ENCODE results near the gene PPA1.

DNA sequence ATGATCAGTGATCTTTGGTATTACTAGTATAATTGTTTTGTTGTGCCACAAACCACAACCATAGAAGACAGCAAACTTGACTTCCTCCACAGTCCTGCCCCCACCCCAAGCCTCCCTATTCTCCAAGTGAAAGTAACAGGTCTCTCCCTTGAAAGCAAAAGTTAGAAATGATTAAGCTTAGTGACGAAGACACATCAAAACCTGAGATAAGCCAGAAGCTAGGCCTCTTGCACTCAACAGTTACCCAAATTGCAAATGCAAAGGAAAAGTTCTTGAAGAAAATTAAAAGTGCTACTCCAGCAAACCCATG, 70.4 kb downstream of the PPA1 start:
- TF ChIP-seq, protein P1, sequence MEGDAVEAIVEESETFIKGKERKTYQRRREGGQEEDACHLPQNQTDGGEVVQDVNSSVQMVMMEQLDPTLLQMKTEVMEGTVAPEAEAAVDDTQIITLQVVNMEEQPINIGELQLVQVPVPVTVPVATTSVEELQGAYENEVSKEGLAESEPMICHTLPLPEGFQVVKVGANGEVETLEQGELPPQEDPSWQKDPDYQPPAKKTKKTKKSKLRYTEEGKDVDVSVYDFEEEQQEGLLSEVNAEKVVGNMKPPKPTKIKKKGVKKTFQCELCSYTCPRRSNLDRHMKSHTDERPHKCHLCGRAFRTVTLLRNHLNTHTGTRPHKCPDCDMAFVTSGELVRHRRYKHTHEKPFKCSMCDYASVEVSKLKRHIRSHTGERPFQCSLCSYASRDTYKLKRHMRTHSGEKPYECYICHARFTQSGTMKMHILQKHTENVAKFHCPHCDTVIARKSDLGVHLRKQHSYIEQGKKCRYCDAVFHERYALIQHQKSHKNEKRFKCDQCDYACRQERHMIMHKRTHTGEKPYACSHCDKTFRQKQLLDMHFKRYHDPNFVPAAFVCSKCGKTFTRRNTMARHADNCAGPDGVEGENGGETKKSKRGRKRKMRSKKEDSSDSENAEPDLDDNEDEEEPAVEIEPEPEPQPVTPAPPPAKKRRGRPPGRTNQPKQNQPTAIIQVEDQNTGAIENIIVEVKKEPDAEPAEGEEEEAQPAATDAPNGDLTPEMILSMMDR (conservative IDR thresholded peaks at IDR 0.05 in 1 of 2, IDR thresholded peaks at IDR 0.05 in 1 of 2; ENCODE audit: extremely low read depth in 1 of 2, insufficient read depth in 1 of 2, low read depth in 1 of 2, low read length in 2 of 2): no peak
- no peak for TF ChIP-seq EZH2 (IDR thresholded peaks at IDR 0.05; ENCODE audit: borderline replicate concordance, low read length)
